Activated naive CD8-positive, alpha-beta T cell treated with anti-CD3 and anti-CD28 coated beads for 36 hours (primary cell): ENCODE results near the gene DCHS1. TPM values are rescaled to one million over a fixed set of nuclear protein-coding genes. Genes with fewer than 3 reads are reported as not detected.

ENCODE experiments used
- total RNA-seq, 2 experiments: library from RNA; stranded (reverse); gene quantifications; one replicate each; pipeline ENCODE4 v1.2.3, GENCODE V29; 2021

DCHS1 gene
- total RNA-seq, 2 experiments from 2014 or later: 1.3 to 1.4 TPM

Other genes starting within 250 kb of the DCHS1 start
- gene APBB1, start 236.7 kb downstream of the DCHS1 start, total RNA-seq: 10 to 100 TPM; 29.2 to 32.3 TPM
- gene HPX, start 214.8 kb downstream of the DCHS1 start, total RNA-seq: not detected
- gene TRIM3, start 181.9 kb downstream of the DCHS1 start, total RNA-seq: 1 to 10 TPM; 3.4 to 3.6 TPM
- 10 to 100 TPM; 44.2 to 47.1 TPM for gene ARFIP2, start 174.5 kb downstream of the DCHS1 start, total RNA-seq
- 10 to 100 TPM; 40.3 to 44.3 TPM for gene TIMM10B, start 174.3 kb downstream of the DCHS1 start, total RNA-seq
- gene DNHD1, start 158.5 kb downstream of the DCHS1 start, total RNA-seq: 10 to 100 TPM; 11.6 to 11.7 TPM
- 10 to 100 TPM; 37.8 to 45.3 TPM for gene RRP8, start 52.2 kb downstream of the DCHS1 start, total RNA-seq
- gene ILK, start 52.0 kb downstream of the DCHS1 start, total RNA-seq: 10 to 100 TPM; 66.1 to 68.0 TPM
- gene TAF10, start 43.6 kb downstream of the DCHS1 start, total RNA-seq: 100 to 1,000 TPM; 156 to 160 TPM
- 10 to 100 TPM; 30.7 to 33.7 TPM for gene TPP1, start 36.4 kb downstream of the DCHS1 start, total RNA-seq
- 100 to 1,000 TPM; 141 to 143 TPM for gene MRPL17, start 27.5 kb upstream of the DCHS1 start, total RNA-seq
- under 1 TPM; 0.08 to 0.18 TPM for gene OR2AG2, start 116.2 kb upstream of the DCHS1 start, total RNA-seq
- gene OR2AG1, start 127.2 kb upstream of the DCHS1 start, total RNA-seq: not detected
- gene OR6A2, start 143.9 kb upstream of the DCHS1 start, total RNA-seq: under 1 TPM; 0.04 to 0.10 TPM
- gene OR10A5, start 189.9 kb upstream of the DCHS1 start, total RNA-seq: not detected
- gene OR10A2, start 207.2 kb upstream of the DCHS1 start, total RNA-seq: not detected
- not detected for gene OR10A4, start 220.8 kb upstream of the DCHS1 start, total RNA-seq
- gene OR2D2, start 236.7 kb upstream of the DCHS1 start, total RNA-seq: not detected